Measurements from ENCODE around the gene SLC2A5.
A peak's percentile ranks its signal among the peaks of the same experiment; 100 is the strongest.
"Not testable (repeated sequence)": the region's sequence is repeated elsewhere in the genome, so short reads cannot be mapped to it uniquely, and the experiment has no call there.

Gene SLC2A5

GRCh38 chr1:9031484-9032259, 37.8 kb downstream of the SLC2A5 start:
- no peak for DNase-seq

- not testable (repeated sequence) for DNase-seq
Observed at GRCh38 chr1:9031077-9031476, 38.4 kb downstream of the SLC2A5 start.

GRCh38 chr1:9028921-9029705, 40.3 kb downstream of the SLC2A5 start:
- DNase-seq = peak; percentile 30

GRCh38 chr1:9027307-9027706, 42.1 kb downstream of the SLC2A5 start:
- DNase-seq = no peak

GRCh38 chr1:9025449-9025848, 44.0 kb downstream of the SLC2A5 start:
- no peak for DNase-seq

GRCh38 chr1:9024837-9025236, 44.6 kb downstream of the SLC2A5 start:
- DNase-seq = no peak

GRCh38 chr1:9022773-9023172, 46.7 kb downstream of the SLC2A5 start:
- no peak for DNase-seq

- not testable (repeated sequence) for DNase-seq
Observed at GRCh38 chr1:9022026-9022738, 47.3 kb downstream of the SLC2A5 start.

- no peak for DNase-seq
Observed at GRCh38 chr1:9020305-9020704, 49.1 kb downstream of the SLC2A5 start.

GRCh38 chr1:9019896-9020295, 49.5 kb downstream of the SLC2A5 start:
- DNase-seq = peak; percentile 35

- peak; percentile 22 for DNase-seq
Observed at GRCh38 chr1:9018333-9018732, 51.1 kb downstream of the SLC2A5 start.

- DNase-seq = no peak
Observed at GRCh38 chr1:9016455-9016854, 53.0 kb downstream of the SLC2A5 start.

GRCh38 chr1:9014475-9015375, 54.7 kb downstream of the SLC2A5 start:
- no peak for DNase-seq

- no peak for DNase-seq
Observed at GRCh38 chr1:9013819-9014218, 55.6 kb downstream of the SLC2A5 start.

GRCh38 chr1:9010781-9011323, 58.6 kb downstream of the SLC2A5 start:
- no peak for DNase-seq

- DNase-seq = peak; percentile 16
Observed at GRCh38 chr1:9009438-9010370, 59.7 kb downstream of the SLC2A5 start.

GRCh38 chr1:9008236-9008635, 61.2 kb downstream of the SLC2A5 start:
- DNase-seq = no peak

- DNase-seq = no peak
Observed at GRCh38 chr1:9006956-9007615, 62.3 kb downstream of the SLC2A5 start.

GRCh38 chr1:9005395-9005708, 64.1 kb downstream of the SLC2A5 start:
- no peak for DNase-seq

- peak; percentile 83 for DNase-seq
Observed at GRCh38 chr1:9004700-9005394, 64.6 kb downstream of the SLC2A5 start.
